HG03457 (cell line): ENCODE data around the gene IFIT3.
"Not testable (repeated sequence)": the region's sequence is repeated elsewhere in the genome, so short reads cannot be mapped to it uniquely, and the experiment has no call there.

Experiments
- ATAC-seq: cut with Tn5 transposase; IDR thresholded peaks from one replicate; pipeline ENCODE4 v1.9.1; 2021; ENCODE audit warnings: moderate number of reproducible peaks; ENCODE audit not compliant: unreplicated experiment

IFIT3 gene

GRCh38 chr10:89304026-89304425 is 23.8 kb upstream of the IFIT3 start:
- no peak for ATAC-seq

DNA sequence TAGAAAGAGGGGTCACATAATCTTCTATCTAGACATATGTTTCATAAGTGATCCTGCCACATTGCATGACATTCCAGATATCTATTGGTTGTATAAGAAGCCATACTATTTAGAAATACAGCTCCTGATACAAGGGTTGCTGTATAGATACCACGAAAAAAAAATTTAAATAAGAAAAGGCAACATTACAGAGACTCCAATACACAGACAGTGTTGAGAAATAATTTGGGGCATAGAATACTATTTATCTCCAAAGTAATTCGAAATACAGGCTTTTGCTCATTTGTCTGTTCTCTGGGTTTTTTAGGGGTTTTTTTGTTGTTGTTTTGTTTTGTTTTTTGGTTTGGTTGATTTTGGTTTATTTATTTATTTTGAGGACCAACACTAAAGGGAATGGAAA is 23.4 kb upstream of the IFIT3 start:
- ATAC-seq = no peak

GRCh38 chr10:89304925-89305324 is 22.9 kb upstream of the IFIT3 start:
- ATAC-seq = no peak

- no peak for ATAC-seq
Measured at GRCh38 chr10:89305766-89306433, 21.9 kb upstream of the IFIT3 start.

GRCh38 chr10:89306434-89307268 is 21.1 kb upstream of the IFIT3 start:
- no peak for ATAC-seq

GRCh38 chr10:89307269-89307577 is 20.6 kb upstream of the IFIT3 start:
- no peak for ATAC-seq

DNA sequence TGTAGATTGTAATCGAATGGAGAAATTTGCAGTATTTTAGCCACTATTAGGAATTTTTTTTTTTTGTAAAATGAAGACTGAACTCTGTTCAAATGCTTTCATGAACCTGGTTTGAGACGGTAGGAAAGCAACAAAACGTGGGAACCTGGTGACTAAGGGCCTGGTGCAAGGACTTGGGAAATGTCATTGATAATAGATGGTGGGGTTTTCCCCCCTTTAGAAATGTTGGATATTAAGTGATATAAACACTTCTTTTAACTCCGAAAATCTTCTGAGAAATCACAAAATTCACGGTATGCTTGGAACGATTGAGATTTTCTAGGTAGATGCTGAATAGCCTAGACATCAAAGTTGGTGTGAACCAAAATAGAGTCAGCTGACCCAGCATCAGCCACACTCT is 19.5 kb upstream of the IFIT3 start:
- ATAC-seq = no peak

- no peak for ATAC-seq
Measured at GRCh38 chr10:89308736-89309135, 19.1 kb upstream of the IFIT3 start.

- no peak for ATAC-seq
Measured at GRCh38 chr10:89309156-89310055, 18.4 kb upstream of the IFIT3 start.

- ATAC-seq = no peak
Measured at GRCh38 chr10:89310056-89310893, 17.5 kb upstream of the IFIT3 start.

DNA sequence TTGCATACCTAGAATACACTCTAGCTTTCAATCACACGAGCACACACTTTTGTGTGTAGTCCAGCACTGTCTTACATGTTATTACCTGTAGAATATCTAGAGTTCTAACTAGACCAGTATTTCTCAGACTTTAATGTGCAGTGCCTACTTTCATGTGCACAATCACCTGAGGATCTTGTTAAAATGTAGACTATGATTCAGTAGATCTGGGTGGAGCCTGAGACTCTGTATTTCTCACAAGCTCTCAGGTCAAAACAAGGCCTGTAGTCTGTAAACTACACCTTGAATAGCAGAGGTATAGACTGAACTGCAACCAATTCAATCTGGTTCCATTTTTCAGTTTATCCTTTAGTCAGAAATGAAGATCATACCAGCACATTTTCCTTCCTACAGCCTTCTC is 14.8 kb upstream of the IFIT3 start:
- no peak for ATAC-seq

DNA sequence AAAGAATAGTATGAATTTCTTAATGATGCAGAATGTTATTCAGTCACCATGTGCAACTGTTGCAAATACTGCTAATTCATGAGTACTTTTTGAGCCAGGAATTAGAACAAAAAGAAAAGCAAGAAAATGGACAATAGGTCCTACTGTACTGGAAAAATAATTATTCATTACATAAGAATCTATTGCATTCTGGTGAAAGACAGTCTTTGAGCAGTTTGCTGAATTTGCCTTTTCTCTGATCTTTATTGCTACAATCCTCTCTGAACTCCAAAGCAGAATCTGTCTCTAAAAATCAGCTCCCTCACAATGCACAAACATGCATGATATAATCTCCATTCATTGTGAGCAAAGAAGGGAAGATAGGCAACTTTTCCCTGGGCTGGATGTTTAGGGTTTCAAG is 13.1 kb upstream of the IFIT3 start:
- no peak for ATAC-seq

- not testable (repeated sequence) for ATAC-seq
Measured at GRCh38 chr10:89318047-89318446, 9.8 kb upstream of the IFIT3 start.

DNA sequence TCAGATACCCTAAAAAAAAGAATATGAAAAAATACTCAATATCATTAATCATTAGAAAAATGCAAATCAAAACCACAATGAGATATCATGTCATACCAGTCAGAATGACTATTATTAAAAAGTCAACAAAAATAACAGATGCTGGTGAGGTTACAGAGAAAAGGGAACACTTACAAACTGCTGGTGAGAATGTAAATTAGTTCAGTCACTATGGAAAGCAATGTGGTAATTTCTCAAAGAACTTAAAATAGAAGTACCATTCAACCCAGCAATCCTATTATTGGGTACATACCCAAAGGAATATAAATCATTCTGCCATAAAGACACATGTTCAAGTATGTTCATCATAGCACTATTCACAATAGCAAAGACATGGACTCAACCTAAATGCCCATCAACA is 2.7 kb upstream of the IFIT3 start:
- ATAC-seq = not testable (repeated sequence)

GRCh38 chr10:89325856-89326255 is 1.9 kb upstream of the IFIT3 start:
- ATAC-seq = not testable (repeated sequence)

DNA sequence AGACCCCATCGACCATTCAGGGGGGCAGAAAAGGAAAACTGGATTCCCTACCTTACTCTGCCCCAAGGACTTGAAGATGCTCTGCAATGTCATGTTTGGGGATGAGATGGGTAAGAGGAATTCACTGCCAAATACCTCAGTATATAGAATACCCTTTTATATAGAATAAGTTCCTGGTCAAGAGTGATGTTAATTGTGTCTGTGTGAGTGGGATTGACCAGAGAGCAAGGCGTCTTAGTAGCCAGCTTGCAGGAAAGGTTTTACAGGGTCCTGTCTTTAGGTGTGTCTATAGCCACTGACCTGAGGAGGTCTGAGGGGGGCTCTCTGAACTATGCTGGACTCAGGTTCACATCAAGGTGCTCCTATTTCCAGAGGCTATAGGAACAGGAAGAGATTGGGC is 1.4 kb downstream of the IFIT3 start:
- no peak for ATAC-seq

DNA sequence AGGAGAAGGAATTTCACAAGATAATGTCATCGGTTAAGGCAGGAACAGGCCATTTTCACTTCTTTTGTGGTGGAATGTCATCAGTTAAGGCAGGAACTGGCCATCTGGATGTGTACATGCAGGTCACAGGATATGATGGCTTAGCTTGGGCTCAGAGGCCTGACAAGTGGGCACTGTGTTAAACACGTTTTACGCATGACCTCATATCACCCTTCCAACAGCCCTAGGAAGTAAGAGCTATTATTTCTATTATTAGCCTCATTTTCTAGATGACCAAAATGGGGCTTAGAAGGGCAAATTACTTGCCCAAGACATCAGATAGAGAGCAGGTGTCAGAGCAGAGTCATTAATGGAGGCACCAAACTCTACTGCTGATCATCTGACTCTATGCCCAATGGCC is 2.2 kb downstream of the IFIT3 start:
- ATAC-seq = not testable (repeated sequence)

DNA sequence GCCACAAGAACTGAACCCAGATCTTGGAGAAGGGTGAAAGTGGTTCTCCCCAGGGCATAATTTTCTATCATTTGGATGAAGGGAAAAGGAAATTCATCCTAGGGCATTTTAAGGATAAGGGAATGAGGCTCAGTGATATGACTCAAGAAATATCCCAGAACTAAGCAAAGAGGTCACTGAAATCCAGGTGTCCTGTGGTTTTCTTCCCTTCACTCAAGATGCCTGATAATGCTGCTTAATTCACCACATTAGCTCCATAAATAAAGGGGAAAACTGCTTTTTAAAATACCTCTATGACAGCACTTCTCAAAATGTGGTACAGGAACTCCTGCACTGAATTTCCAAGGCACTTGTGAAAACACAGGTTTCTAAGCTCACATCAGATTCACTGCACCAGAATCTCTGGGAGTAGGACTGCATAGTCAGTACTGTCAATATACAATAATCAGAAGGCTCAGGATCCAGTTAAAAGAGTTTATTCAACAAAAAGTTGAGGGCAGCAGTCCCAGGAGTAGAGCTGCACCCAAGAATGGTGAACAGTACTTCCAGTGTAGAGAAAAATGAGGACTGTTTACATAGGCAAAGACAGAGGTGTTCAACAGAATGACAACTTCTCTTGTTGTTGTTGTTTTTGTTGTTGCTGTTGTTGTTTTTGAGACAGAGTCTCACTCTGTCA is 2.9 kb downstream of the IFIT3 start:
- ATAC-seq = no peak

GRCh38 chr10:89331487-89332122 is 3.8 kb downstream of the IFIT3 start:
- not testable (repeated sequence) for ATAC-seq
